ENCODE results near the gene GCDH. TPM values are rescaled to one million over a fixed set of nuclear protein-coding genes. Genes with fewer than 3 reads are reported as not detected.

Gene GCDH
- total RNA-seq, 1 experiment from 2014 or later = 15.6 TPM

DNA sequence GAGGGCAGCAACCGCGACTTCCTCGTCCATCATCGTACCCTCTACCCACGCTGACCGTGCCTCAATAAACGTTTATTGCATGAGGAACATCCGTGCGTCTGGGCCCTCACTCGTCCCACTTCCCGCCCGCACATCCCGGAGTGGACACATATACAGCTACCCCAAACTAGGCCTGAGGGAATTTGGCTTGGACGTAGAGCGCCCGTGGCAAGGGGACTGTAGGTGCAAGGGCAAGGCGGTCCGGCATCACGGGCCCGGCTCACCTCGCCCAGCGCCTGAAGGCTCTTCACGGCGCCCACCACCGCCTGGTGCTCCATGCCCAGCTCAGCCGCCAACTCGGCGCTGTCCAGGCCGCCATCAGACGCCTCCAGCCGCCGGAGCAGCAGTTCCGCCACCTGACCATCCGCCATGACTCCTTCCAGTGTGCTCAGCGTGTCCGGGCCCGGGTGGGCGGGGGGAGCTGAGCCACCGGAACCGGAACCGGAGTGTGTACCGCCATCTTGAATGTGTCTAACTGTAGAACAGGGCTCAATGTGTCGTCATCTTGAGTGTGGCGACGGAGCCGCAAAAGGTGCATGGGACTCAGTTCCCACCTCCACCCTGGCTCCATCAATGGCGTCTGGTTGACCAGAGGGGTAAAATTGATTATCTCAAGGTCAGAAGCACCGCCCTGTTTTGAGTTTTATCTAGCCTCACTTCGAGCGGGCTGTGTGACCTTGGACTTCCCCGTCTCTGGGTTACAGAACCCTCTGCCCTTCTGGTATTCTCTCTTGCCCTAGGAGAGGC lies 42.5 kb downstream of the GCDH start, which contains the start of gene FARSA:
Gene FARSA, minus strand, starts transcription at position 425 of the 786 bp plus-strand sequence. Its CDS starts 15 bp downstream, at position 410.
- ChIA-PET POLR2A (interaction anchor here (0.6 kb wide), 2 partner anchors 52 to 248 kb away, joined by 3 to 19 read pairs; partner anchors contain the start of gene DNASE2), CTCF (interaction anchor here (0.7 kb wide), 1 partner anchor 44 kb away, joined by 5 read pairs; no protein-coding TSS in a partner anchor)
- intact Hi-C loops (cut with micrococcal nuclease; ENCODE audit: unreplicated experiment) = no loop called here
- TF ChIP-seq, protein P1, sequence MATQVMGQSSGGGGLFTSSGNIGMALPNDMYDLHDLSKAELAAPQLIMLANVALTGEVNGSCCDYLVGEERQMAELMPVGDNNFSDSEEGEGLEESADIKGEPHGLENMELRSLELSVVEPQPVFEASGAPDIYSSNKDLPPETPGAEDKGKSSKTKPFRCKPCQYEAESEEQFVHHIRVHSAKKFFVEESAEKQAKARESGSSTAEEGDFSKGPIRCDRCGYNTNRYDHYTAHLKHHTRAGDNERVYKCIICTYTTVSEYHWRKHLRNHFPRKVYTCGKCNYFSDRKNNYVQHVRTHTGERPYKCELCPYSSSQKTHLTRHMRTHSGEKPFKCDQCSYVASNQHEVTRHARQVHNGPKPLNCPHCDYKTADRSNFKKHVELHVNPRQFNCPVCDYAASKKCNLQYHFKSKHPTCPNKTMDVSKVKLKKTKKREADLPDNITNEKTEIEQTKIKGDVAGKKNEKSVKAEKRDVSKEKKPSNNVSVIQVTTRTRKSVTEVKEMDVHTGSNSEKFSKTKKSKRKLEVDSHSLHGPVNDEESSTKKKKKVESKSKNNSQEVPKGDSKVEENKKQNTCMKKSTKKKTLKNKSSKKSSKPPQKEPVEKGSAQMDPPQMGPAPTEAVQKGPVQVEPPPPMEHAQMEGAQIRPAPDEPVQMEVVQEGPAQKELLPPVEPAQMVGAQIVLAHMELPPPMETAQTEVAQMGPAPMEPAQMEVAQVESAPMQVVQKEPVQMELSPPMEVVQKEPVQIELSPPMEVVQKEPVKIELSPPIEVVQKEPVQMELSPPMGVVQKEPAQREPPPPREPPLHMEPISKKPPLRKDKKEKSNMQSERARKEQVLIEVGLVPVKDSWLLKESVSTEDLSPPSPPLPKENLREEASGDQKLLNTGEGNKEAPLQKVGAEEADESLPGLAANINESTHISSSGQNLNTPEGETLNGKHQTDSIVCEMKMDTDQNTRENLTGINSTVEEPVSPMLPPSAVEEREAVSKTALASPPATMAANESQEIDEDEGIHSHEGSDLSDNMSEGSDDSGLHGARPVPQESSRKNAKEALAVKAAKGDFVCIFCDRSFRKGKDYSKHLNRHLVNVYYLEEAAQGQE (IDR thresholded peaks at IDR 0.05; ENCODE audit: insufficient read depth in 1 of 2, low read depth in 2 of 2, low read length in 1 of 2) = peak in 1 of 2 experiments; percentile 27; a peak in 1 of 4 replicates
- TF ChIP-seq TCF7L2 (IDR thresholded peaks at IDR 0.05; ENCODE audit: low read depth, low read length) (no peak), SIN3A (IDR thresholded peaks at IDR 0.05; ENCODE audit: borderline replicate concordance, insufficient read depth, low read depth, low read length) (peak; percentile 70; the same call in 1 of the 2 replicates), POLR2AphosphoS5 (IDR thresholded peaks at IDR 0.05; ENCODE audit: low read depth, low read length) (peak; percentile 94)
- TF ChIP-seq, protein P2, sequence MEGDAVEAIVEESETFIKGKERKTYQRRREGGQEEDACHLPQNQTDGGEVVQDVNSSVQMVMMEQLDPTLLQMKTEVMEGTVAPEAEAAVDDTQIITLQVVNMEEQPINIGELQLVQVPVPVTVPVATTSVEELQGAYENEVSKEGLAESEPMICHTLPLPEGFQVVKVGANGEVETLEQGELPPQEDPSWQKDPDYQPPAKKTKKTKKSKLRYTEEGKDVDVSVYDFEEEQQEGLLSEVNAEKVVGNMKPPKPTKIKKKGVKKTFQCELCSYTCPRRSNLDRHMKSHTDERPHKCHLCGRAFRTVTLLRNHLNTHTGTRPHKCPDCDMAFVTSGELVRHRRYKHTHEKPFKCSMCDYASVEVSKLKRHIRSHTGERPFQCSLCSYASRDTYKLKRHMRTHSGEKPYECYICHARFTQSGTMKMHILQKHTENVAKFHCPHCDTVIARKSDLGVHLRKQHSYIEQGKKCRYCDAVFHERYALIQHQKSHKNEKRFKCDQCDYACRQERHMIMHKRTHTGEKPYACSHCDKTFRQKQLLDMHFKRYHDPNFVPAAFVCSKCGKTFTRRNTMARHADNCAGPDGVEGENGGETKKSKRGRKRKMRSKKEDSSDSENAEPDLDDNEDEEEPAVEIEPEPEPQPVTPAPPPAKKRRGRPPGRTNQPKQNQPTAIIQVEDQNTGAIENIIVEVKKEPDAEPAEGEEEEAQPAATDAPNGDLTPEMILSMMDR (IDR thresholded peaks at IDR 0.05) = no peak
- in situ Hi-C loops (cut with HindIII; ENCODE audit: low pct_unique_long_range_greater_than_20kb, low sequenced_read_pairs) = no loop called here
- ATAC-seq = peak; percentile 86
- Histone ChIP-seq H3K27me3 (ENCODE audit: control insufficient read depth, insufficient read depth, low read length) (no peaks in the 10 kb centered on the region), H3K36me3 (ENCODE audit: control insufficient read depth, insufficient read depth, low read length) (peaks cover 11% of the 10 kb centered on the region), H3K9me3 (ENCODE audit: control insufficient read depth, insufficient read depth, low read depth, low read length) (no peaks in the 10 kb centered on the region), H3K4me3 (ENCODE audit: low read depth in 2 of 2, low read length in 2 of 2) (peak within 1 kb of the TSS; percentile 91 to 94), H3K4me1 (ENCODE audit: control insufficient read depth, insufficient read depth, low read length) (peaks cover 12% of the 10 kb centered on the region), H3K27ac (ENCODE audit: low read length) (peak within 1 kb of the TSS; percentile 93)
- DNase-seq (ENCODE audit: low read depth, low spot score) = peak; percentile 56
- TSS peak; percentile 83 for BruUV-seq (replicated peaks)

DNA sequence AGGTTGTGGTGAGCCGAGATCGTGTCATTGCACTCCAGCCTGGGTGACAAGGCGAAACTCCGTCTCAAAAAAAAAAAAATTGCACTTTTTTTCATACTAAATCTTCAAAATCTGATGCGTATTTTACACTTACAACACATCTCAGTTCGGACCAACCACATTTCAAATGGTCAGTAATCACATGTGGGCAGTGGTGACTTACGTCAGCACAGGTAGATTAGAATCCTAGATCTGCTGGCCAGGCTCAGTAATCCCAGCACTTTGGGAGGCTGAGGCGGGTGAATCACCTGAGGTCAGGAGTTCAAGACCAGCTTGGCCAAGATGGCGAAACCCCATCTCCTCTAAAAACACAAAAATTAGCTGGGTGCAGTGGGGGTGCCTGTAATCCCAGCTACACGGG lies 44.1 kb downstream of the GCDH start:
- no TSS peak for BruUV-seq (replicated peaks)
- CTCF ChIA-PET = no interaction called here

More for the DNA sequence above, 44.1 kb downstream of the GCDH start:
- in situ Hi-C loops (cut with HindIII; ENCODE audit: low pct_unique_long_range_greater_than_20kb, low sequenced_read_pairs) = no loop called here
- Histone ChIP-seq H3K36me3 (ENCODE audit: control insufficient read depth, insufficient read depth, low read length) (peaks cover 19% of the 10 kb centered on the region), H3K27ac (ENCODE audit: low read length) (no peak overlapping the region), H3K27me3 (ENCODE audit: control insufficient read depth, insufficient read depth, low read length) (no peaks in the 10 kb centered on the region), H3K9me3 (ENCODE audit: control insufficient read depth, insufficient read depth, low read depth, low read length) (no peaks in the 10 kb centered on the region), H3K4me1 (ENCODE audit: control insufficient read depth, insufficient read depth, low read length) (peaks cover 12% of the 10 kb centered on the region), H3K4me3 (ENCODE audit: low read depth in 2 of 2, low read length in 2 of 2) (no peak overlapping the region)
- POLR2A ChIA-PET = no interaction called here
- no peak for DNase-seq (ENCODE audit: low read depth, low spot score)
- ATAC-seq = no peak
- intact Hi-C loops (cut with micrococcal nuclease; ENCODE audit: unreplicated experiment) = no loop called here
- TF ChIP-seq TCF7L2 (IDR thresholded peaks at IDR 0.05; ENCODE audit: low read depth, low read length) (no peak), SIN3A (IDR thresholded peaks at IDR 0.05; ENCODE audit: borderline replicate concordance, insufficient read depth, low read depth, low read length) (no peak), POLR2AphosphoS5 (IDR thresholded peaks at IDR 0.05; ENCODE audit: low read depth, low read length) (no peak)
- TF ChIP-seq, protein P1 (IDR thresholded peaks at IDR 0.05; ENCODE audit: insufficient read depth in 1 of 2, low read depth in 2 of 2, low read length in 1 of 2) = no peak
- TF ChIP-seq, protein P2 (IDR thresholded peaks at IDR 0.05) = no peak

All from Panc1 (cell line).